NT2/D1 (cell line): ENCODE measurements around the gene MAP1LC3B.

ENCODE experiments used
- SUZ12 ChIP-seq: IDR thresholded peaks from 2 replicates; pipeline ENCODE4 v1.6.1; 2011; ENCODE audit not compliant: insufficient read length, insufficient read depth; ENCODE audit errors: extremely low read depth
- YY1 ChIP-seq: IDR thresholded peaks from 2 replicates; pipeline ENCODE4 v1.6.1; 2011; ENCODE audit not compliant: insufficient read length, insufficient read depth
- ZNF274 ChIP-seq: IDR thresholded peaks from 2 replicates; pipeline ENCODE4 v1.6.1; 2011; ENCODE audit warnings: mild to moderate bottlenecking, low read depth, low read length

DNA sequence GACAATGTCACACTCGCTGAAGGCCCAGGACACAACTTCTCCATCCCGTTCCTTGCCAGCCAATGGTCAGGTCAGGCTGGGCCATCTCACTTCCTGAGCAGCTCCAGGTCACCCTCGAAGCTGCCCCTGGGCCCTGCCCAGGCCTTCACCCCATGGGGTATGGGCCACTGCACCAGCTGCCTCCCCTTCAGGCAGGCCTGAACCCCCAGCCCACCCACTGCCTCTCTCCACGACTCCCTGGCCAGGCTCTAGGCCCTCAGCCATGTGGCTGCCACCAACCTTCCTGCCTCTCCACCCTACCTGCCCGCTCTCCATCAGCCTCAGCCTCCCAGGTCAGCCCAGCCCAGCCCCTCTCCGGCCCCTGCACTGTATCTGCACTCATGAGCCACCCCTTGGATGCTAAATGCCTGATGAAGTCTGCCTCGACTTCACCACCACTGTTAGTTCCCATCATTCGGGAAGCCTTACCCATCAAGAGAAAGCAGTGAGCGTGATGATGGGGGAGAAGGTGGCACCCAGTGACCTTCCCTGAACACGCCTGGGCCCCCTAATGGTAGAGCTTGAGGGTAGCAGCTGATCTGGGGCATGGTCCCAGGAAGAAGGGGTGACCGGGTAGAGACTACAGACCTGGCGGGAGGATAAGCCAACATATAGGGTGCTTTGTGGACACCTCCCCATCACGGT, 44.1 kb upstream of the MAP1LC3B start:
- TF ChIP-seq SUZ12, result no peak
- no peak for TF ChIP-seq YY1
- no peak for TF ChIP-seq ZNF274
